GM10266 (cell line): ENCODE results near the gene OGDHL.

Experiments
- DNase-seq: peaks from one replicate; pipeline ENCODE4 v3.0.0; 2012; ENCODE audit errors: extremely low spot score
- TF ChIP-seq, protein P1 (sequence below): IDR thresholded peaks from 2 replicates; pipeline ENCODE4 v1.5.1; 2012; ENCODE audit warnings: mild to moderate bottlenecking, low read depth; ENCODE audit not compliant: control insufficient read depth, insufficient read depth; ENCODE audit errors: missing control alignments

OGDHL gene

DNA sequence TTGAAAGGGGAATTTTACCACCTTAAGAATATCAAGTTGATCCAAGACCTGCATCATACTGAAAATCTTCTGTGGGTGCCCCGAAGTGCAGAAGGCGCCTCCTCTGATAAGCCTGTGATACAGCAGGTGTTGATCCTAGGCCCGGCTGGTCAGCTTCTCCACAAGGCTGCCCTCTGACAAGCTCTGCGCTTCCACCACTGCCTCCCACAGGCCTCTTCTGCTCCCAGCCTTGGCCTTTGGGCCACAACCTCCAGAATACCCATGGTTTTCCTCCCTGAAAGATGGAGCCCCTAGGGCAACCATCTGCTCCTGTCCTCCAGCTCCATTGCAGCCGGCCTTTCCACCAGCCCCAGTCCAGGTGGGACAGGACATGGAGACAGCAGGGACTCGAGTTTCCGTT, 5.6 kb upstream of the OGDHL start:
- TF ChIP-seq, protein P1, sequence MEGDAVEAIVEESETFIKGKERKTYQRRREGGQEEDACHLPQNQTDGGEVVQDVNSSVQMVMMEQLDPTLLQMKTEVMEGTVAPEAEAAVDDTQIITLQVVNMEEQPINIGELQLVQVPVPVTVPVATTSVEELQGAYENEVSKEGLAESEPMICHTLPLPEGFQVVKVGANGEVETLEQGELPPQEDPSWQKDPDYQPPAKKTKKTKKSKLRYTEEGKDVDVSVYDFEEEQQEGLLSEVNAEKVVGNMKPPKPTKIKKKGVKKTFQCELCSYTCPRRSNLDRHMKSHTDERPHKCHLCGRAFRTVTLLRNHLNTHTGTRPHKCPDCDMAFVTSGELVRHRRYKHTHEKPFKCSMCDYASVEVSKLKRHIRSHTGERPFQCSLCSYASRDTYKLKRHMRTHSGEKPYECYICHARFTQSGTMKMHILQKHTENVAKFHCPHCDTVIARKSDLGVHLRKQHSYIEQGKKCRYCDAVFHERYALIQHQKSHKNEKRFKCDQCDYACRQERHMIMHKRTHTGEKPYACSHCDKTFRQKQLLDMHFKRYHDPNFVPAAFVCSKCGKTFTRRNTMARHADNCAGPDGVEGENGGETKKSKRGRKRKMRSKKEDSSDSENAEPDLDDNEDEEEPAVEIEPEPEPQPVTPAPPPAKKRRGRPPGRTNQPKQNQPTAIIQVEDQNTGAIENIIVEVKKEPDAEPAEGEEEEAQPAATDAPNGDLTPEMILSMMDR, result no peak
- DNase-seq, result peak; percentile 20

DNA sequence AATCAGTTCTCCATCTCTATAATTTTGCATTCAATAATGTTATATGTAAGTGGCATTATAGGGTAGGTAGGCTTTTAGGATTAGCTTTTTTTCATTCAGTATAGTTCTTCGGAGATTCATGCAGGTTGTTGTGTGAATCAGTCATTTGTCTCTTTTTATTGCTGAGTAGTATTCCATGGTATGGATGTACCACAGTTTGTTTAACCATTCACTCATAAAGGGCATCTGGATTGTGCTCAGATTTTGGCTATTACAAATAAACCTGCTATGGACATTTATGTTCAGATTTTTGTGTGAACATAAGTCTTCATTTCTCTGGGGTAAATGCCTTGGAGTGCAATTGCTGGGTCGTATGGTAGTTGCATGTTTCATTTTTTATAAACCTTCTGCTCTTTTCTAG, 4.4 kb upstream of the OGDHL start:
- TF ChIP-seq, protein P1, result no peak
- DNase-seq, result no peak

DNA sequence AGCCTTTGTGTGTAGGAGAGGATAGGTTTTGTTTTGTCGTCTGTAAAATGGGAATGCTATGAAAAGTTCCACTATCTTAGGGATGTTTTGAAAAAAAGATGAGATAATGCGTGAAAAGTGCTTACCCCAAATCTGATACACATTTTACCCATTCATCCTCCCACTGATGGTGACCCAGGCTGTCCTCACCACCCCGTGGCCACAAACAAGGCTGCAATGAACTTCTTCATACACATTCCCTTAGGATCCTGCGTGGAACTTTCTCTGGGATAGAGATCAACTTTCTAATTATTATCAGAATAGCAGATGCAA, 399 bp upstream of the OGDHL start:
- peak; percentile 6 for DNase-seq
- TF ChIP-seq, protein P1, result no peak

DNA sequence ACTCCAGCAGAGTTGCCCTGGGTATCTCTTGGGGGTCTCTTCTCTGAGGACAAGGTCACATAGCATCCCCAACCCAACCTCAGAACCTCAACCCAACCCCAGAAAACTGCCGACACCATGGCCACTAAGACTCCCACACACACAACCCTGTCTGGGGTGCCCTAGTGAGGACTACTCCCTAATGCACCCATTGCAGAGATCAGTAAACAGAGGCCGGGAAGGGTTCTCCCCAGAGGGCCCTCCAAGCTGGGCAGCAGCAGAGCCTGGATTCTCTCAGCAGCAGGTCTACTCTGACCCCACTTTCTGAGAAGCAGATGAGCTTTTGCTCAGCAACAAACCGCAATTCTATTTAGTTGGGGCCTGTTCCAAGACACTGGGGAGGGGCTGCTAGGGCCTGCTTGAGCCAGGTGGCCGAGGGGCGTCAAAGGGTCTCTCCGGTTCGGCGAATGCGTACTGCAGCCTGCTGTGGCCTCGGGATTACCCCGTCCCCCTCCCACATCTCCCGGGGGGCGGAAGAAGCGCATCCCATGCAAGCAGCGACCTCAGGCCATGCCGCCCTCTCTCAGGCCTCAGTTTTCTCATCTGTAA, 828 bp downstream of the OGDHL start:
- DNase-seq, result no peak
- TF ChIP-seq, protein P1, result no peak

DNA sequence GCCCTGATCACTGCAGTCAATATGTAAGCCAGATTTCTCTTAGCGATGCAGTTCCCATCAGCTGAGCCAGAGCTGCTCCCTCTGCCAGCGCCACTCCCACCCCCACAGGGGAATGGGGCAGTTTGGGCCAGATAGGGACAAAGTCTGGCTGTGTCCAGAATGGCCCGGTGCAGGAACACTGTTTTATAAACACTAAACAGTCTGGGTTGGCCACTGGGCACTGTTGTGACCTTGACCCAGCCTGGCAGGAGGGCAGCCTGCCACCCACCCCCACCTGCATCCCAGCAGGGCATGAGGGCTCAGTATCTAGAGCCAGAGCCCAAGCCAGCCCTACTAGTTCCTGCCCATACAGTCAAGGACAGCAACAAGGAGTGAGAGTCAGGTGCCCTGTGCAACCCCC, 1.3 kb downstream of the OGDHL start:
- no peak for DNase-seq
- TF ChIP-seq, protein P1, result no peak

DNA sequence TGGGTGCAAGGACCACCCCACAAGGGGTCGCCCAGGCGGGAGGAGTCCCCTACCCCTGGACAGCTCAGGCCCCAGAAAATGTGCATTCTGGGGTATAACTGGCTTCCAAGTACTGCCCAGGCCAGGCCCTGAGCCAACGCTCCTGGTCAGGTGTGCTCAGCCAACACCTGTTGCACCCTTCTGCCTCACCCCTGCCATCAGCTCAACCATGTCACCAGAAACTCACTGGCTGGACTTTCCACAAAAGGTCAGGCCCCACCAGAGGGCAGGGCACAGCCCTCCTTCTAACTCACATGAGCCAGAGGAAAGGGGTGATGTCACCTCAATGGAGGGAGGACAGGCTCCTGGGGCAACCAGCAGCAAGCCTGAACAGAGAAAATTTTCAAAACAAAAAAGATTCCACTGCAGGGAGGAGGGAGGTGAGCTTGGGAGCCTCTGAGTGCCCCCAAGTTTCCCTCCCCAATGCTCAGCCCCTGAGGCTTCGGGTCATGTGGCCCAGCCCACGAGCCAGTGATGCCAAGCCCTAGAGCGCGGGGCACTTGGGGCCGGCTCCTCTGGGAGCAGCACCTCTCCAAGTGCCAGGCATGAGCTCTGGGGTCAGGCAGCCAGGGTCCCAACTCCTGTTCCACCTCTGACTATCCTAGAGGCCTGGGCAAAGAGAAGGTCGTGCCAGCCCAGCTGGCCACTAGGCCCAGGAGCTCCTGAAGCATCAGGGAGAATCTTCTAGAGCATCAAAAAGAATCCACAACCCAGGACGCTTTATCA, 2.2 kb downstream of the OGDHL start:
- TF ChIP-seq, protein P1, result no peak
- DNase-seq, result no peak

DNA sequence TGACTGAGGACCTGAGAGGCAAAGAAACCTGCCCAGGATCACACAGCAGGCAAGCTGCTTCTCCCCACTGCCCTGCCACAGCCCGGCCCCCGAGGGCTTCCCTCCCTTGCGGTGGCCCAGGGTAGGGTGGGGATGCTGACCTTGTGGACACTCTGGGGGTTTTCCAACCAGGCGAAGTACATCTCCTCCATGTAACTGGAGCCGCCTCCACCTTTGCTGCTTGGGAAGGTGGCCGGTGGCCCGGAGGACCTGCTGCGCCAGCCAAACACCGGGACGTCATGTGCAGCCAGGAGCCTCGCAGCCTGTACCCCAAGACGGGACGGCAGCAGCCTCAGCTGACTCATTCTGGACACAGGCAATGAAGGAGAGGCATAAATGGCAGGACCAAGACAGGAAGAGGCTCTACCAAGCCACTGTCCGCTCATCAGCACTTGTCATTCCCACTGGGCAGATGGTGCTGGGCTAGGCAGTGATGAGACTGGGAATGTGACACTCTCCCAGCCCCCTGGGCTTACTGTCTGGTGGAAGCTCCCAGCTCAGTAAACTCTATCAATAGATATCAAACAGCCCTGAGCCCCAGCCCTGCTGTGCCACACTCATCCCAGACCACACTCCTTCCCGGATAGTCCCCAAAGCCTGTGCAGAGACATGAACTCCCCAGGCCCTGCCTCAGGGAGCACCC, 3.7 kb downstream of the OGDHL start:
- no peak for DNase-seq
- TF ChIP-seq, protein P1, result no peak
